Hematopoietic multipotent progenitor cell (in vitro differentiated cells): Measurements from ENCODE around the gene EFCAB5. TPM values are rescaled to one million over a fixed set of nuclear protein-coding genes. Genes with fewer than 3 reads are reported as not detected.
"Not testable (repeated sequence)": the region's sequence is repeated elsewhere in the genome, so short reads cannot be mapped to it uniquely, and the experiment has no call there.

Experiments
- DNase-seq, 3 donors: peaks; one replicate each; pipeline ENCODE4 v3.0.0-alpha.2; 2011 to 2015; ENCODE audit warnings: low read depth in 2 of 3, low spot score in 2 of 3
- total RNA-seq: library from RNA; depleted of rRNA; stranded (reverse); fragments of >200 nt; gene quantifications from one replicate; pipeline ENCODE4 v1.2.3, GENCODE V29; 2012

Gene EFCAB5
- total RNA-seq, 1 donor: 0.27 TPM

DNA sequence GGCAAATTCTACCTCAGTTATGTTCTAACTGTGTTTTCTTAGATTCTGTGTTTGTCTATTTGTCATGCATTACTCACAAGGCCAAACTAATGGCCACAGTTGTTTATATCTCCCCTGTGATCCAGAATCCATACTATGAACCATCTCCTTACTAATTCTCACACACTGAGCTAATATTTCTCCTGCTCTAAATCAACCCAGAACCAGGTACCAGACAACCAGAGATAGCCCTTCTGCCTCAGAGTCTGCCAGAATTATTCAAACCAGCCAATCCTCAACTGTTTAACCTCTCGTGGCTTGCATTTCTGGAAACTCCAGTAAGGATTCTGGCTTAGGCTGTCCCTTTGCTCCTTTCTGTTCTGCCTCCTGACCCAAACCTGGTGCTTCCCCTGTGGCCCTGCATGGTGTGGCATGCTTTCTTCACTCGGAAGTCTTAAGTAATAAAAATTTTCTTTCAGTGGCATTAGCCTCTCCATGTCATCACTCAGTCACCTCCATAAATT, 59.4 kb downstream of the EFCAB5 start:
- DNase-seq: no peak

DNA sequence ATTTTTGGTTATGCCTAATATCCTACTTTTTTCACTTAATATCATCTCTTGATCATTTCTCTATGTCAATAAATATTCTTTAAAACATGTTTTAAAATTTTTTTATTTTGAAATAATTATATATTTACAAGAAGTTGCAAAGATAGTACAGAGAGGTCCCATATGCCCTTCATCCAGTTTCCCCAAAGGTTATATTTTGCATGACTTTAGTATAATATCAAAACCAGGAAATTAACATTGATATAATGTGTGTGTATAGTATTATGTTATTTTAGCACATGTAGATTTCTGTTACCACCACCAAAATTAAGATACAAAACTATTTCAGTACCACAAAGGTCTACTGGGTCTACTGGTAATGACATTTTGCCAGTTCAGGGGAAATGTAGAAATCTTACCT, 60.7 kb downstream of the EFCAB5 start:
- no peak for DNase-seq

DNA sequence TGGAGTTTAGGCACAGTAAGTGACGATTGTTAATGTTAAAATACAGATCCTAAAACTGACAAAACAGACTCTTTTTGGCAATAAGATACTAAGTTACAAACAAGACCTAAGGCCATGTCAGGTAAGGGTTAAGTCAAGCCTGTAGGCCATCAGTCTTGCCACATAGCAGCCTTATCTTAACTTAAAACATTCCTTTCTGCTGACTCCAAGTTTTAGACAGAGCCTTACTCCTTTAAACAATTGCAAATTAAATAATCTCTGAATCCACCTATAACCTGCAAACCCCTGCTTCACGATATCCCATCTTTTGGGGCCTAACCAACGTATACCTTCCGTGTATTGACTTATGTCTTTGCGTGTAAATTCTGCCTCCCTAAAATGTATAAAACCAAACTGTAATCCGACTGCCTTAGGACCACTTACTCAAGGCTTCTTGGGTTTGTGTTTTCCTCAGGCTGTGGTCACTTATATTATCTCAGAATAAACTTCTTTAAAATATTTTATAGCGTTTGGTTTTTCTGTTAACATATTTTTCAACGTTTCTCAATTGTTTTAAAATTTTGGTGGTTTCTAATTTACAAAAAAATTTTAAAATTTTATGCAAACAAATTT, 64.4 kb downstream of the EFCAB5 start:
- DNase-seq: no peak

DNA sequence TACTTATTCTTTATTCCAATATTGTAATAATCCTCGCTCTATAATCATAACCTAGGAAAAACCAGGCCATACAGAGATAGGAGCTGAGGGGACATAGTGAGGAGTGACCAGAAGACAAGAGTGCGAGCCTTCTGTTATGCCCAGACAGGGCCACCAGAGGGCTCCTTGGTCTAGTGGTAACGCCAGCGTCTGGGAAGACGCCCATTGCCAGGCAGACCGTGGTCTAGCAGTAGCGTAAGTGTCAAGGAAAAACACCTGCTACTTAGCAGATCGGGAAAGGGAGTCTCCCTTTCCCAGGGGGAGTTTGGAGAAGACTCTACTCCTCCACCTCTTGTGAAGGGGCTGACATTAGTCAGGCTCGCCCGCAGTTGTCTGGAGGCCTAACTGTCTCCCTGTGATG, 70.5 kb downstream of the EFCAB5 start:
- DNase-seq: not testable (repeated sequence)

DNA sequence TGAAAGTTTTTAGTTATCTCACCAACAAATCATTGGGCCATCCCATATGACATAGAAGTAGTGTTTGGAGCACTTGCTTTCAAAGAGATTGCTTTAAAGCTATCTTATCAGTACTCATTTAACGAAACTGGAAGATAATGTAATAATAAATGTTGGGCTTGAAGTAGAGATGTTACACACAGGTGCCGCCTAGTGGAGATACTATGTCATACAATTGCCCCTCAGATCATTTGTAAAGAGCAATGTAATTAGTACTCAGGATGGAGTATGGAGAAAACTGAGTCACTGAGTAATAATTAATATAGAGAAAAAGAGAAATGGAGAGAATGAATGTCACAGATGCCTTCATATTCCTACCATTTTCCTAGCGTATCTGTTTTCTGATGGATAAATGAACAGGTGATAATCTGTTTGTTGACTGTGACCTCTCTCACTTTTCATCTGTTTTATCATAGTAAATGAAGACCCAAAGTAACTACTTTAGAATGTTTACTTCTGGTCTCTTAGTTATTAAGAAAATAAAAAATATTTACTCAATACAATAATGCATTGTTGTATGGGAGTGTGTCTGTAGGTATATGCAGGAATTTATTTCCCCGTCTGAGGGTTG, 80.4 kb downstream of the EFCAB5 start:
- peak; percentile 5 to 65 (median 36) for DNase-seq

DNA sequence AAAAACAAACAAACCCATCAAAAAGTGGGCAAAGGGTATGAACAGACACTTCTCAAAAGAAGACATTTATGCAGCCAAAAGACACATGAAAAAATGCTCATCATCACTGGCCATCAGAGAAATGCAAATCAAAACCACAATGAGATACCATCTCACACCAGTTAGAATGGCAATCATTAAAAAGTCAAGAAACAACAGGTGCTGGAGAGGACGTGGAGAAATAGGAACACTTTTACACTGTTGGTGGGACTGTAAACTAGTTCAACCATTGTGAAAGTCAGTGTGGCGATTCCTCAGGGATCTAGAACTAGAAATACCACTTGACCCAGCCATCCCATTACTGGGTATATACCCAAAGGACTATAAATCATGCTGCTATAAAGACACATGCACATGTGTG, 83.9 kb downstream of the EFCAB5 start:
- DNase-seq: not testable (repeated sequence)

DNA sequence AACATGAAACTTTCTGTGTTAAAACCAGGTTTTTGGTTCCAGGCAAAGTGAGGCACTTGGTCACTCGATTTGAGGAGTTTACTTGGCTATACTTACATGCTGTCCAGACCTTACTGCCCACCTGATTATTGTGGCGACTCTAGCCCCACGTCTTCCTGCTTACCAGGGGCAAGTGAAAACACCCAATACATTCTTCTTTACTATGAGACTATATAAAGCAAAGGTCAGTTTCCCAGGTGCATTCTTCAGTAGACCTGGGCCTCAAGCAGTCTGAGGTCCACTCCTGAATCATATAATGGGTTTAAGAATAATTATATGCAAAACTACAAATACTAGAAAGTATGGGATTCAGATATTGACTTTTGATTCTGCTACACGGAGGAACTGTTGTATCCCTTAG, 86.2 kb downstream of the EFCAB5 start:
- DNase-seq: no peak

DNA sequence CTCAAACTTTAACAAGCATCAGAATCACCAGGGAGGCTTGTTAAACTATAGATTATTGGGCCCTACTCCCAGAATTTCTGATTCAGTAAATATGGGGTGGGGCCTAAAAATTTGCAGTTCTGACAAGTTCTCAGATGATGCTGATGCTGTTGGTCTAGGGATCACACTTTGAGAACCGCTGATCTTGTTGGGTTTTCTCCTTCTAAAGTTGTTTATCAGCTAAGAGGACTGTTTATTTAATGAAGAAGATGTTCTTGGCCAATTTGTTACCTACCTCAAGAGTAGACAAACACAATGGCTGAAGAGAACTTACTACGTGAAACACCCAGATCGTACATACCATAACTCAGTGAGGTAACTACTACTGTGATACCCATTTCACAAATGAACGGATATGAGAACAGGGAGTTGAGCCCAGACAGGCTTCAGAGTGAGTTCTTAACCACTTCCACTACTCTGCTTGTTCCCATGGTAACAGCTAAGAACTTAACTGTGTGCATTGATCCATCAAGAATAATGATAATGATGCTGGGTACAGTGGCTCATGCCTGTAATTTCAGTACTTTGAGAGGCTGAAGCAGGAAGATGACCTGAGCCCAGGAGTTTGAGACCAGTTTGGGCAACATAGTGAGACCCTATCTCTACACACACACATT, 89.9 kb downstream of the EFCAB5 start:
- DNase-seq: no peak

DNA sequence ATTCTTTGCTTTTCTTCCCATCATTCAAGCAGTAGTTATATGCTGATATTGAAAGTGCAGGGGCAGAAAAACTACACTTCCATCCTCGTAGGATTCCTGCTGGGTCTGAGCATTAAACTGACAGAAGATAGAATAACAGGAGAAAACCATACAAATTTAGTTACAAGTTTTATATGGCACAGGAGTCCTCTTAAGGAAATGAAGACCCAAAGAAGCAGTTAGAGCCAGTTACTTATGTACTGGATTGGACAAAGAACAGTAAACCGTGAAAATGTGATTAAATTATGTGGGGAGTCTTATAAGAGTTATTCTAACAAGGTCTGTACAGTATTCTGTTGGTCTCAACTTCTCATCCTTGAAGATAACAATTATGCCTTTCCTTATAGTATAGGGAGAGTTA, 93.9 kb downstream of the EFCAB5 start:
- DNase-seq: no peak

DNA sequence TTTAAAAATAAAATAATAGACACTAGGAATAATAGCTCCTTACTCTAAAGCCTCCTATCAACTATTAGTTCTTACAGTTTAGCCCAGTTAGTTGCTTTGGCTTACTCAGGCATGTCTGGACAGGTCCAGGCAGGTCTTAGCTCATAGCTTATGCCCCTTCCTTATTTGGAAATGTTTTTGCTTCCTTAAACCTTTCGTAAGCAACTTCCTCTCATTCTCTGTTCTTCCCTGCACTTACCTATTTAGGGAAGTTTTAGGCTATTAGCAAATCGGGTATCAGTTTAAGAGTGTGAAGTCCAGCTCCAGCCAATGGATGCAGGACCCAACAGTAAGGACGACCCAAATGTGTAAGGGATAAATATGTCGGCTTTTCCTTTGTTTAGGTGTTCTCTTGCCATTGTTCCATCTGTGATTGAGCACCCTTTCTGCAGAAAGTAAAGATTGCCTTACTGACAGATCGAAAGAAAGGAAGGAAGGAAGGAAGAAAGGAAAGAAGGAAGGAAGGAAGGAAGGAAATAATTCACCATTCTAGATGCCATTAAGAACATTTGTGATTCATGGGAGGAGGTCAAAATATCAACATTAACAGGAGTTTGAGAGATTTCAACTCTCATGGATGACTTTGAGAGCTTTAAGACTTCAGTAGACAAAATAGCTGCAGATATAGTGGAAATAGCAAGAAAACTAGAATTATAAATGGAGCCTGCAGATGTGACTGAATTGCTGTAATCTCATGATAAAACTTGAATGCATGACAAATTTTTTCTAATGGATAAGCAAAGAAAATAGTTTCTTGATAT, 99.5 kb downstream of the EFCAB5 start:
- not testable (repeated sequence) for DNase-seq

DNA sequence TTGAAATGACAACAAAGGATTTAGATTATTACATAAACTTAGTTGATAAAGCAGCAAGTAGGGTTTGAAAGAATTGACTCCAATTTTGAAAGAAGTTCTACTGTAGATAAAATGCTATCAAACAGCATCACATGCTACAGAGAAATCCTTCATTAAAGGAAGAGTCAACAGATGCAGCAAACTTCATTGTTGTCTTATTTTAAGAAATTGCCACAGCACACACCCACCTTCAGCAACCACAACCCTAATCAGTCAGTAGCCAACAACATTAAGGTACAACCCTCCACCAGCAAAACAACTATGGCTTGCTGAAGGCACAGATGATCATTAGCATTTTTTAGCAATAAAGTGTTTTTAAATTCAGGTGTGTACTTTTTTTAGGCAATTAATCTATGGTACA, 100.1 kb downstream of the EFCAB5 start:
- no peak for DNase-seq

DNA sequence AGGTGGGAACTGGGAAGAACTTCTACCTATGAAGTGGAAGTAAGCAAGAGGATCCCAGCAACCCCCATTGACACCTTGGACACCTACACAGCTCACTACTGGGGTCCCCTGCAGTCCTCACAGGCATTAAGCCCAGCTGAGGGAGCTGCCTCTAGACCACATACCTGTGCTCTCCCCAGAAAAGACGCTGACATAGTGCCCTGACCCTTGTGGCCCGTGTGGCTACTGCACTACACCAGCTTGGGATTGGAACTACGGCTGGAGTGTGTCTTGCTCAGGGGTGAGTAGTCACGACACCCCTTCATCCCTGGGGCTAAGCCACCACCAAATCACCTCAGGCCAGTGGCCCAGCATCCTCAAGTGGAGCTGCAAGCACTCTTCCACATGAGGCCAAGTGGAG, 120.9 kb downstream of the EFCAB5 start:
- DNase-seq: no peak

DNA sequence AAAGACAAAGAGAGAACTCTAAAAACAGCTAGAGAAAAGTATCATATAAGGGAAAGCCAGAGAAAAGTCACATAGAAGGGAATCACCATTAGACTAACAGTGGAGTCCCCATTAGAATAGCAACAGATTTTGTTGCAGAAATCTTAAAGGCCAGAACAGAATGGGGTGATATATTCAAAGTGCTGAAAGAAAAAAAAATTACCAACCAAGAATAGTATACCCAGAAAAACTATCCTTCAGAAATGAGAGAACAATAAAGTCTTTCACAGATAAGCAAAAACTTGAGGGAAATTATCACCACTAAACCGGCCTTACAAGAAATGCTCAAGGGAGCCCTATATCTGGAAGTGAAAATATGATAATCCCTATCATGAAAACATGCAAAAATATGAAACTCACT, 123.3 kb downstream of the EFCAB5 start:
- no peak for DNase-seq

DNA sequence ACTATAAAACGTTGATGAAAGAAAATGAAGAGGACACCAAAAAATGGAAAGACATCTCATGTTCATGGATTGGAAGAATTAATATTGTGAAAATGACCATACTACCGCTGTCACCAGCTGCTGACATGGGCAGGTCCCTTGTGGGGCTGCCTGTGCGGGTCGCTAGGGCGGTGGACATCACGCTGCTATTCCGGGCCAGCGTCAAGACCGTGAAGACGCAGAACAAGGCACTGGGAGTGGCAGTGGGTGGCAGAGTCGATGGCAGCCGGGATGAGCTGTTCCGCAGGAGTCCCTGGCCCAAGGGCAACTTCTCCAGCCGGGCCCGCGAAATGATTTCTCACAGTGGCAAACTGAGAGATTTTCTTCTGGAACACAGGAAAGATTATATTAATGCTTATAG, 127.0 kb downstream of the EFCAB5 start:
- no peak for DNase-seq

DNA sequence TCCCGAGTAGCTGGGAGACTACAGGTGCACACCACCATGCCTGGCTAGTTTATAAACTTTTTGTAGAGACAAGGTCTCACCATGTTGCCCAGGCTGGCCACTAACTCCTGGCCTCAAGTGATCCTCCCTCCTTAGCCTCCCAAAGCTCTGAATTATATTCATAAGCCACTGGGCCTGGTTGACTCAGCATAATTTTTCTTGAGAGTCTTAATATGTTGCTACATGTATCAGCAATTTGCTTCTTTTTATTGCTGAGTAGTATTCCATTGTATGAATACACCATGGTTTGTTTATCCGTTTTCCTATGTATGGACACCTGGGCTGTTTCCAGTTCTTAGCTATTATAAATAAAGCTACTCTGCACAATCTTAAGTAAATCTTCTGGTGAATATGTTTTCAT, 132.8 kb downstream of the EFCAB5 start:
- DNase-seq: no peak

DNA sequence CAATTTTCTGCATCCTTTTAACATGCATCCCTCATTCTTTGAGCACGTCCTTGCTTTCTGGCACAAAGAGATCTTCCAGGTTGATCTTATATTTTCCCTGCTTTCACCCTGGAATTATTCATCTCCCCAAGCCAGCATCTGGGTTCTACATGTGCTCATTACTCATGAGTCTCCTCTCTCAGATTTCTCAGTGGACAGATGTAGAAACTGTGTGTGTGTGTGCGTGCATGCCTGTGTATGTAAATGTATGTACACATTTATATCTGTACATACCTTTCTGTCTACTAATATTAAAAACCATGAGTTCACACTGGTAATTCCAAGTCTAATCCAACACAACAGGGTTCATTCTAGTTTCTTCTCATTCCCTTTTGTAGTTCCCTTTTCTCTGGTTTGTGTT, 133.3 kb downstream of the EFCAB5 start:
- no peak for DNase-seq

DNA sequence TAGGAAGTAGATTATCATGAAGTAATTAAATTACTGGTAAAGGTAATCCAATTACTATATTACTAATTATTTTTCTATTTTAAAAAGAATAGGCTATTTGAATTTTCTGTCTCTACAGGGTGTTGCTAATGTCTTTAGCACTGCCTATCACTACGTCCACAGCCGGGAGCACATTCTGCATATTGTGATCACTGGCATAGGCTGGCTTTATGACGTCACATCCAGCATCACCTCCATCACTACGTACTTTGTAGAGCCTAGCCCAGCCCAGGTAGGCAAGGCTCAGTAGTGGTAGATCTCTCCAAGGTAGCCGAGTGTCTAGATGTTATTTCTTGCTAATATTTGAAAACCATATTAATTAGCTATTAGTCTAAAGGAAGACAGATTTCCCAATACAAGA, 141.3 kb downstream of the EFCAB5 start:
- no peak for DNase-seq

DNA sequence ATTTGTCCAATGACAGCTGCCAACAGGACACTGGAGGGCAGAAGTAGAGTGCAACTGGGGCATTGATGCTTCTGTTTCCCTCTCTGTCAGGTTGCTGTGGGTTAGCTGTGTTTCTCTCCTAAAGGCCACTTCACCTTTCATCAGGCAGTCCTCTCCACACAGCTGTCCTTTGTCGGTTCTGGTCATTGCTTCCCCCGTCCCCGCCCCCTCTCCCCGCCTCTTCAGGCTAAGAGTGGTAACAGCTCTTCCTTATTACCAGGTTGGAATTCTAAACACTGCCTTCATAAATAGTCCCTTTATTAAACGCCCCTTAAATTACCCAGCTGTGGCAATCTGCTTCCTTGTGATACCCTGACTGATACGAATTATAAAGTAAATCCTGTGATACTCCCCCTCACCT, 143.4 kb downstream of the EFCAB5 start:
- DNase-seq: no peak

DNA sequence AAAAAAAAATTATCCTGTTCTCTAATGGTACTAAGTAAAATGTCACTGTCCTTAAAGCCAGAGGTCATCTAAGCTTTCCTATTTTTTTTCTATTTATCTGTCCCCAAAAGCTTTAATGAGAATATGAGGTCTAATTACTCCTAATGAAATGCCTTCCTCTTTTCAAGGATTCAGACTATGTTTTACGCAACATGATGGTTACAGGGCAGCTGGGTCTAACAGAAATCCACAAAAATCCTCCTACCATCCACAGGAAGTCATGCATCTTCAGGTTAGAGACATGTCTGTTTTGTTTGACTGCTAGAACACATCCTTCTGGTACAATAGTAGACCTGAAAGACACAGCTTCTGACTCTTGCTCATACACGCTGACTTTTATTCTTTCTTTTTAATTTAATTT, 145.5 kb downstream of the EFCAB5 start:
- no peak for DNase-seq

DNA sequence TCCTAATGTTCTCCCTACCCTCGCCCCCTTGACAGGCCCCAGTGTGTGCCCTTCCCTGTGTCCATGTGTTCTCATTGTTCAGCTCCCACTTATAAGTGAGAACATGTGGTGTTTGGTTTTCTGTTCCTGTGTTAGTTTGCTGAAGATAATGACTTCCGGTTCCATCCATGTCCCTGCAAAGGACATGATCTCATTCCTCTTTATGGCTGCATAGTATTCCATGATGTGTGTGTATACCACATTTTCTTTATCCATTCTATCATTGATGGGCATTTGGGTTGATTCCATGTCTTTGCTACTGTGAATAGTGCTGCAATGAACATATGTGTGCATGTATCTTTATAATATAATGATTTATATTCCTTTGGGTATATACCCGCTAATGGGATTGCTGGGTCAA, 146.0 kb downstream of the EFCAB5 start:
- not testable (repeated sequence) for DNase-seq

DNA sequence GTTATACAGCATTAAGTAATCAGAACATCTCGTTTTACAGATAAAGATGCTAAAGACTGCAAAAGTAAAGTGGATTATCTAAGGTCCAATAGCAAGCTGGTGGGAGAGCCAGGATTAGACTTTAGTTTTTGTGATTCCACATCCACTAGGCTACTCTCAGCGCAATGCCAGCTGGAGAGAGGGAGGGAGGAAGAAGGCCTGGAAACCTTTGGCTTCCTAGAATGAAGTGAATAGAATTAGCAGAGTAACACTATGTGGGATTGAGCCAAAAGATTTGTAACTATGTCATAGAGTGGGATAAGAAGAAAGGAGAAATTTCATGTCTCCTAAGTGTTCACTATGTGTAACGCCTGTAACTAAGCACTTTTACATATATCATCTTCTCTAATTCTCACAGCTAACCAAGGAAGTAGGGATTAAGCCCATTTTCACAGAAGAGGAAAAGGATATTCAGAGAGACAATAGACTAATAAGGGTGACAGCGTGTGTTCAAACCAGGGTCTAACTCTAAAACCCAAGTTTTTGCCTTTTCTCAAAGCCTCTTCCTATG, 149.8 kb downstream of the EFCAB5 start:
- DNase-seq: no peak
